ENCODE results near the gene CCDC192. TPM values are rescaled to one million over a fixed set of nuclear protein-coding genes. Genes with fewer than 3 reads are reported as not detected.

Gene CCDC192
- total RNA-seq, 4 donors from 2014 or later: 0.33 to 1.7 (median 1.1) TPM

- Histone ChIP-seq H3K4me3 (no peak overlapping the region), H3K9me3 (peaks cover 0 to 3% (median 0%) of the 10 kb centered on the region in 4 donors), H3K27me3 (no peaks in the 10 kb centered on the region), H3K4me1 (peaks cover 0 to 12% (median 7%) of the 10 kb centered on the region in 4 donors), H3K36me3 (no peaks in the 10 kb centered on the region), H3K27ac (replicated peaks in 1 of 4) (no peak overlapping the region)
- TF ChIP-seq CTCF (IDR thresholded peaks at IDR 0.05) (no peak), EP300 (IDR thresholded peaks at IDR 0.05) (no peak), POLR2AphosphoS5 (IDR thresholded peaks at IDR 0.05) (no peak), POLR2A (IDR thresholded peaks at IDR 0.05; ENCODE audit: low read depth) (no peak)
- DNase-seq (ENCODE audit: extremely low spot score): no peak
- intact Hi-C loops (cut with DNase I): no loop called here
Observed at GRCh38 chr5:127695346-127695745, 7.8 kb upstream of the CCDC192 start.

GRCh38 chr5:127696683-127697082 is 6.5 kb upstream of the CCDC192 start:
- DNase-seq (ENCODE audit: extremely low spot score): no peak
- no peaks in the 10 kb centered on the region for H3K27me3 ChIP-seq
- no peak overlapping the region for H3K27ac ChIP-seq (replicated peaks in 1 of 4)
- peaks cover 0 to 12% (median 7%) of the 10 kb centered on the region in 4 donors for H3K4me1 ChIP-seq
- WGBS: 60% methylated on average over 6 of the region's 6 CpGs
- no peaks in the 10 kb centered on the region for H3K36me3 ChIP-seq
- TF ChIP-seq CTCF (IDR thresholded peaks at IDR 0.05) (no peak), EP300 (IDR thresholded peaks at IDR 0.05) (no peak), POLR2AphosphoS5 (IDR thresholded peaks at IDR 0.05) (no peak), POLR2A (IDR thresholded peaks at IDR 0.05; ENCODE audit: low read depth) (no peak)
- intact Hi-C loops (cut with DNase I): no loop called here
- H3K9me3 ChIP-seq: no peaks in the 10 kb centered on the region
- H3K4me3 ChIP-seq: no peak overlapping the region

GRCh38 chr5:127697894-127698600 is 5.1 kb upstream of the CCDC192 start:
- Histone ChIP-seq H3K36me3 (no peaks in the 10 kb centered on the region), H3K27me3 (no peaks in the 10 kb centered on the region), H3K27ac (replicated peaks in 1 of 4) (no peak overlapping the region), H3K4me1 (peaks cover 6 to 21% (median 17%) of the 10 kb centered on the region in 4 donors), H3K9me3 (no peaks in the 10 kb centered on the region), H3K4me3 (no peak overlapping the region)
- intact Hi-C loops (cut with DNase I): no loop called here
- 49% methylated on average over 2 of the region's 2 CpGs for WGBS
- TF ChIP-seq POLR2AphosphoS5 (IDR thresholded peaks at IDR 0.05) (no peak), POLR2A (IDR thresholded peaks at IDR 0.05; ENCODE audit: low read depth) (no peak), EP300 (IDR thresholded peaks at IDR 0.05) (no peak), CTCF (IDR thresholded peaks at IDR 0.05) (no peak)
- DNase-seq (ENCODE audit: extremely low spot score): no peak

GRCh38 chr5:127699416-127699815 is 3.8 kb upstream of the CCDC192 start:
- no peak for DNase-seq (ENCODE audit: extremely low spot score)
- Histone ChIP-seq H3K36me3 (no peaks in the 10 kb centered on the region), H3K4me1 (peaks cover 9 to 33% (median 30%) of the 10 kb centered on the region in 4 donors), H3K9me3 (no peaks in the 10 kb centered on the region), H3K4me3 (no peak overlapping the region), H3K27ac (replicated peaks in 1 of 4) (no peak overlapping the region), H3K27me3 (no peaks in the 10 kb centered on the region)
- TF ChIP-seq EP300 (IDR thresholded peaks at IDR 0.05) (no peak), POLR2A (IDR thresholded peaks at IDR 0.05; ENCODE audit: low read depth) (no peak), CTCF (IDR thresholded peaks at IDR 0.05) (no peak), POLR2AphosphoS5 (IDR thresholded peaks at IDR 0.05) (no peak)
- WGBS: 81% methylated on average over 5 of the region's 5 CpGs
- intact Hi-C loops (cut with DNase I): no loop called here

All from esophagus muscularis mucosa (tissue), 4 donors.